HPDE6-E6E7 (cell line): ENCODE measurements around the gene OR5K3.
"Not testable (repeated sequence)": the region's sequence is repeated elsewhere in the genome, so short reads cannot be mapped to it uniquely, and the experiment has no call there.

ENCODE experiments used
- DNase-seq: peaks from one replicate; pipeline ENCODE4 v3.0.0; 2011; ENCODE audit warnings: missing footprints; ENCODE audit errors: extremely low spot score

OR5K3 gene, protein sequence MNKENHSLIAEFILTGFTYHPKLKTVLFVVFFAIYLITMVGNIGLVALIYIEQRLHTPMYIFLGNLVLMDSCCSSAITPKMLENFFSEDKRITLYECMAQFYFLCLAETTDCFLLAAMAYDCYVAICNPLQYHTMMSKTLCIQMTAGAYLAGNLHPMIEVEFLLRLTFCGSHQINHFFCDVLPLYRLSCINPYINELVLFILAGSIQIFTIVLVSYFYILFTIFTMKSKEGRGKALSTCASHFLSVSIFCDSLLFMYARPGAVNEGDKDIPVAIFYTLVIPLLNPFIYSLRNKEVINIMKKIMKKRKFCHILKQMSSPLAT

DNA sequence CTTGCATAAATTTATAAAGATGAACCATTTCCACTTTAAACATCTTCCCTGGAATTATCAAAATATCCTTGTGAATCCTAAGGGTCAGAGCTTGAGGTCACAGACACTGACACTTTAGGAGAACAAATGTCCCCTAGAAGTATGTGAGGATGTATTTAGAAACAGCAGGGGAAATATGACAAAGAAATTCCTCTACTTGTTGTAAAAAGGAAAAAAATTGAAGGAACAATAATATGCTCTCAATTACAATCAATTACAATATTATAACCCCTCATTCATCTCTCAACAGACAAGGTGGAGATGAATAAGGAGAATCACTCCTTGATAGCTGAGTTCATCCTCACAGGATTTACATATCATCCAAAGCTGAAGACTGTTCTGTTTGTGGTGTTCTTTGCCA is at the start of gene OR5K3:
Gene OR5K3, plus strand, starts transcription at position 301 of the 400 bp plus-strand sequence. Its CDS starts 0 bp downstream, at position 301.
- no peak for DNase-seq

DNA sequence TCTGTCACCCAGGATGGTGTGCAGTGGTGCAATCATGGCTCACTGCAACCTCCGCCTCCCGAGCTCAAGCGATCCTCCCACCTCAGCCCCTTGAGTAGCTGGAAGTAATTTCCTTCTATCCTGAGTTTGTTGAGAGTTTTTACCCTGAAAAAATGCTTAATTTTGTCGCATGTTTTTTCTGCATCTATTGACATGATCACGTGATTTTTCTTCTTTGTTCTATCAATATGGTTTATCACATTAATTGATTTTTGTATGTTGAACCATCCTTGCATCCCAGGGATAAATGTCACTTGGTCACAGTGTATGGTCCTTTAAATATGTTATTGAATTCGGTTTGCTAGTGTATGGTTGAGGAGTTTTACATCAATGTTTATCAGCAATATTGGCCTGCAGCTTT is 48.7 kb upstream of the OR5K3 start:
- DNase-seq = no peak

DNA sequence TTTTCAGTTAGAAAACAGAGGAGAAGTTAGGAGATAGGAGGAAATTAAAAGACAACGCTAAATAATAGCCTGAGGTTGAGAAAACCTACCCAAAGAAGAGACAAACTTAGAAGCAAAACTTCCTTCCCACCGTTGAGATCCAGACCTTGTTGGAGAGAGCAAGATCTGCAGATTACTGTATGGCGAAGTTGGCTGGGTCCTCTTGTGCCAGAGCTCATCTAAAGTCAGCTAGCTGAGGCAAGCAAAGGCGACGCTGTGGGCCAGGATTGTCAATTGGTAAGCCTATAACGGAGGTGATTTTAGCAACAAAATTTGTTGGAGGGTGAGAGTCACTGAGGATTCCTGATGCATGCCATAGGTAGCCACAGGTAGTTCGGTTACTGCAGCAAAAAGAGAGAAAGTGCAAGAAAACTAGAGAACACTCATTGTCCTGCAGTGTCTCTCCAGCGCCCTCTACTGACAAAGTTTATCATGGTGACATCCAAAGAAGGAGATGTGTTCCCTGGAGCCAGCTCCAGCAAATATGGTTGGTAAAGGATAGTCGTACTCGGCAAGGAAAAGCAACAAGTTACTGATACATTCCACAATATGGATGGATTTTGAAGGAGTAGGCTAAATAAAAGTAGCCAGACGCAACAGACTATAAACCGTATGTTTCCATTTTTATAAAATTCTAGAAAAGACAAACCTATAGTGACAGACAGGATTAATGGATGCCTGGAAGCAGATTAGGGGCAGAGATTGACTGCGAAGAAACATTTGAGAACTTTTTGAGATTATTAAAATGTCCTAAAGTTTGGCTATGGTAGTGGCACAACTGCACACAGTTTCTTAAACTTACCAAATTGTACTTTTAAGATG is 46.6 kb upstream of the OR5K3 start:
- no peak for DNase-seq

DNA sequence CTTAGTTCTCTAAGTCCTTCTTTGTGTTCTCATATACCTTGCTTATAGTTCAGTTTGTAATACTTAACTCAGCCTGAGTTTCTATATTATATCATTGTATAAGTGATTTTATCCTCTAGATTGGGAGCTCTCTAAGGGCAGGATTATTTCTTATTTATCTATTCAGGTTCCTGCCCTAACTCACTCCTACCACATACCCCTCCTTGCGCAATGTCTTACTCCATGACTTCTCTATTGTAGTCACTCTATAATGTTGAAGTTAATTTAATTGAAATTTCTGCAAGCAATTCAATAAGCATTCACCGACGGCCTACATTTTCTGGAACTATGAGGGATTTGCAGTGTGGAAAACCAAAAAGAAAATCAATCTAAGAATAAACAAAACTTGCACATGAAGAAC is 40.4 kb upstream of the OR5K3 start:
- no peak for DNase-seq

DNA sequence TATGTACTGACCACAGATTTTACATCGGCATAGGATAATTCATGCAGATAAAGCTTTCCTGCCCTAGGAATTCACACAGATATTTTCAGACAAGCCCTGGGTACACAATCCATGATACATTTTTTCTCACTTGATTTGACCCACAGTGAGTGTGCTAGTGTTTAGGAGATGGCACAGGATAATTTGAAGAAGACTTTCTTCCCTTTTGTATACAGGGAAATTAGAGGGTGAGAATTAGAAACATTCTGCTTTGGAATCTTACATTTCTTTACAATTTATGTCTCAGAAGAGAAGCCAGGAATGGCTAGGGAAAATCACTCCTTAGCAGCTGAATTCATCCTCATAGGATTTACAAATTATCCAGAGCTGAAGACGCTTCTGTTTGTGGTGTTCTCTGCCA is 36.9 kb upstream of the OR5K3 start, which contains the start of gene OR5K4:
Gene OR5K4, plus strand, starts transcription at position 301 of the 400 bp plus-strand sequence. Its CDS starts 0 bp downstream, at position 301.
- DNase-seq = no peak

DNA sequence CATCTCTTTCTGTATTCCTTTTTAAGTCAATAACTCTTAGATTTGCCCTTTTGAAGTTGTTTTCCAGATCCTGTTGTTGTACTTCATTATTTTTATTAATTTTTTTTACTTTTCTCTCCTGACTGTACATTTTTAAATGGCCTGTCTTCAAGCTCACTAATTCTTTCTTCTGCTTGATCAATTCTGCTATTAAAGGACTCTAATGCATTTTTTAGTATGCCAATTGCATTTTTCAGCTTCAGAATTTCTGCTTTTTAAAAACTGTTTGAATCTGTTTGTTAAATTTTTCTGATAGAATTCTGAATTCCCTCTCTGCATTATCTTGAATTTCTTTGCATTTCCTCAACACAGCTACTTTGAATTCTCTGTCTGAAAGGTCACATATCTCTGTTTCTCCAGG is 31.2 kb upstream of the OR5K3 start:
- no peak for DNase-seq

DNA sequence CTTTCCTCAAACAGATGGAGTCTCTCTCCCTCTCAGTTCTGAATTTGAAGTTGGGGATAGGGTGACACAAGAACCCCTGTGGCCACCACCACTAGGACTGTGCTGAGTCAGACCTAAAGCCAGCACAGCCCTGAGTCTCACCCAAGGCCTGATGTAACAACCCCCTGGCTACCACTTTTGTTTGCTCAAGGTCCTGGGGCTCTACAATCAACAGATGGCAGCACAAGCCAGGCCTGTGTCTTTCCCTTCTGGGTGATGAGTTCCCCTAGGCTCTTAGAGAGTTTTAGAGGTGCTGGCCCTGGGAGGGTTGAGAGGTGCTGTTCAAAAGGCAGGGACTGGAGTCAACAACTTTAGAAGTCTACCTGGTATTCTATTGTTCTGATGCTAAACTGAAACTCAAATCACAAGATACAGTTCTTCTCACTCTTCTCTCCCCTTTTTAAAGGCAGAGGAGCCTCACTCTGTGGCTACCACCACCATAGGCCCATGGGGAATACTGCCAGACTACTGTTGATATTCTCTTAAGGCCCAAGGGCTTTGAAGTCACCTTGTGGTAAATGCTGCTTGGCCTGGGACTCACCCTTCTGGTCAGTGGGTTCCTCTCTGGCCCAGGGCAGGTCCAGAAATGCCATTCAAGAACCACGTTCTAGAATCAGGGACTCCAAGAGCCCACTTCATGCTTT is 30.3 kb upstream of the OR5K3 start:
- no peak for DNase-seq

DNA sequence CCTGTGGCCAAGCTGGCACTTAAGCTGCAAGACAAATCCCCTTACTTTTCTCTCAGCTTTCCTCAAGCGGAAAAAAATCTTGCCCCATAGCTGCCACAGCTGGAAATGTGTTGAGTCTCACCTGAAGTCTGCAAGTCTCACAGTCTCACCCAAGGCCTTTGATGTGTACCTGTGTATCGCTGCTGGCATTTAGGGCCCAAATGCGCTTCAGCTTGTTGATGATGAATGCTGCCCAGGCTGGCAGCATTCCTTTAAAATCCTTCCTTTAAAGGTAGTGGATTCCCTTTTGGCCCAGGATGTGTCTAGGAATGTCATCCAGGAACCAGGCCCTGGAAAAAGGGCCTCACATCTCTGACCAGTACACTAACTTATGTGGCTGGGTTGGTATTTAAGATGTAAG is 29.8 kb upstream of the OR5K3 start:
- no peak for DNase-seq

DNA sequence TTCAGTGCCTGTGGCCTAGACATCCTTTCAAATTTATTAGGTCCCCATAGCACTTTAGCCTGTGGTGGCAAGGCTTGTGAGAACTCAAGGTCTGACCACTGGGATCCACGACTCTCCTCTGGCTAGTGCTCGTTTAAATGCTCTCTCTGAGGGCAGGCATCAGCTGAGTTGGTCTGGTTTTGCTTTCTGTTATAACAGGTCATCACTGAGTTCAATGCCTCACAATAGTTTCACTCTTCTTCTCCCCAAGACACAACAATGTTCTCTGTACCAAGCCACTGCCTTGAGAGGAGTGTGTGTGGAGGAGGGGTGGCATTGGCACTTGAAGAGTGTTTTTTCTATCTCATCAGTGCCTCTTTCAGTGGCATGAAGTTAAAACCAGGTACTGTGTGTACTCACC is 29.2 kb upstream of the OR5K3 start:
- no peak for DNase-seq

DNA sequence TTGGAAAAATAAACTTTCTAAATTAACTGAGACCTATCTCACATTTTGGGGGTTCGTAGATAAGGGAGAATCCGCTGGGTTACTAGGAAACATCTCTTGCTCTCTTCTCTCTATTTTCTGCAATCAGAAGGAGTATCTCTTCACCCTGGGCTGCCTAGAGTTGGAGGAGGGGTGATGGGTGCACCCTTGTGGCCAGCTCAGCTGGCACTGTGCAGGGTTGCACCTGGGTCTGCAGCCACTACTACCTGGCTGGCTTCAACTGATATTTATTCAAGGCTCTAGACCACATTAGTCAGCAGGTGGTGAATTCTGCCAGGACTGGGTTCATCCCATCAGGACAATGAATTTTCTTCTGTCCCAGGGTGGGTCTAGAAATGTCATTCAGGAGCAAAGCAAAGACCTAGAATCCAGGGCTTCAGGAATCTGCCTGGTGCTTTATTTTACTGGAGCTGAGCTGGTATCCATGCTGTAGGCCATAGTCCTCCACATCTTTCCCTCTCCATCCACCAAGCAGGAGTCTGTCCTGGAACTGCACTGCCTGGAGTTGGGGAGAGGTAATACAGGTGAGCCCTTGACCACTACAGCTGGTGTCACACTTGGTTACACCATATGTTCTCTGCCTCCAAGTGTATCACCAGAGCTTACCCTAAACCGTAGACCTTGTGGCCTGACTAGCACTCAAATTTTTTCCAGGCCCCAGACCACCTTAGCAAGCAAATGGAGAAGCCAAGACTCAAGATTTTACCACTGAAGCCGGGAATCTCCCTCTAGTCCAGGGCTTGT is 22.8 kb upstream of the OR5K3 start:
- DNase-seq = no peak

DNA sequence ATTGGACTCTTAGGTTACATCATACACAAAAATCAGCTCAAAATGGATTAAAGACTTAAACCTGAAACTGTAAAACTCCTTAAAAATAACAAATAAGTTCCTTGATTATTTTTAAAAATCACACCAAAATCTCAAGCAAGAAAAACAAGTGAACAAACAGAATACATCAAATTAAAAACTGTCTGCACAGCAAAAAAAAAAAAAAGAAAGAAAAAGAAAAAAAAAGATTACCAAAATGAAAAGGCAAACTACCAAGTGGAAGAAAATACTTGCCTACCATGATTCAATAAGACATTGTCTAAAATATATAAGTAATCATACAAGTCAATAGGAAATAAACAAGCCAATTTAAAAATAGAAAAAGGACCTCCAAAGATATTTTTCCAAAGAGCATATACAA is 19.3 kb upstream of the OR5K3 start:
- DNase-seq = no peak

DNA sequence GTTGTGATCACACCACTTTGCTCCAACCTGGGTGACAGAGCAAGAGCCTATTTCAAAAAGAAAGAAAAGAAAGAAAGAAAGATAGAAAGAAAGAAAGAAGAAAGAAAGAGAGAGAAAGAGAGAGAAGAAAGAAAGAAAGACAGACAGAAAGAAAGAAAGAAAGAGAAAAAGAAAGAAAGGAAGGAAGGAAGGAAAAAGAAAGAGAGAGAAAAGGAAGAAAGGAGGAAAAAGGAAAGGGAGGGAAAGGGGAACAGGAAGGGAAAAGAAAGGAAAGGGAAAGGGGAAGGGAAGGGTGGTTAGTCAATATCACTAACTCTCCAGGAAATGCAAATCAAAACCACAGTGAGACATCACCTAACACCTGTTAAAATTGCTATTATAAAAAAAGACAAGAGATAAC is 18.6 kb upstream of the OR5K3 start:
- DNase-seq = no peak

DNA sequence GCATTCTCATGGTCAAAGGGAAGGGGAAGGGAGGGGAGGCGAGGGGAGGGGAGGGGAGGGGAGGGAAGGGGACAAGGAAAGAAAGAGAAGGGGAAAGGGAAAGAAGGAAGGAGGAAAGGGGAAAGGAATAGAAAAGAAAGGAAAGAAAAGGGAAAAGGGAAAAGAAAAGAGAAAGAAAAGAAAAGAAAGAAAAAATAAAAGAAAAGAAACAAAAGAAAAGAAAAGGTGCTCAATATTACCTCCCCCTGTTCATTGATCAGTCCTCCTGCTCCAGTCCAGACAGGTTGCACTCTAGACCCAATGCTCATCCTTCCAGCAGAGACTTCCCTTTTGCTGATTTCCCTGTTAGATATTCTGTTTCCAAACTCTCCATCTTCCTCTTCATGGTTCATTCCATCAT is 18.0 kb upstream of the OR5K3 start:
- no peak for DNase-seq

DNA sequence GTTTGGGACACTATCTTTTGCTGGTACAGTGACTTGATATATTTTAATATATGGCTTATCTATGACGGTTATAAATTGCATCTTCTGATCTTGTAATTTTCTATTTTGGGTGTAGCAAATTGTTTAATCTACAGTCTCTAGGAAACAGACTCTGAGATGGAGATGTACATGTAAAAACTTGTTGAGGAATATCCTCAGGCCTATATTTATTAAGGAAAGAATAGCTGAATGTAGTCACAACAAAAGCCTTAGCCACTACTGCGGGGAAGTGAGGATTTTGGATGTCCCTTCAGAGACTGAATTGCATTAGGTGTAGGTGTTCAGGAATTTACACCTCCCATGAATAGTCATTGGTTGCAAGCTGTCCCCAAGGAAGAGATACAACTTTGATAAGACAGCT is 13.8 kb upstream of the OR5K3 start:
- DNase-seq = peak; percentile 9

DNA sequence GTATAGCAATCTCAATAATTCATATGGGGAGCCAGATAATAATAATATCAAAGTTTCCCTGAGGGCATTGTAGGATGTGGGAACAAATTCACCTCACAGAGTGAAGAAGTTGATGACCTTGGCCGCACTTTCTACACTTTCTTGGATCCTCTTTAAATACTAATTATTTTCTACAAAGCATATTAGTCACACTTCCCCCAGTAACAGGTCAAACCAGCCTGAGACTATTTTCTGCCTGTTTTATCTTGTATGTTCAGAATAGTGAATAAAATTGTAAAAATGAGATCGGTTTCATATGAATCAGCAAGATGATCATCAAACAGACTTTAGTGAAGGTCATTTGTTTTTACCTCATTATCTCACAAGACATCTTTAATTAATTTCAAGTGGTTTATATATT is 2.3 kb upstream of the OR5K3 start:
- peak; percentile 51 for DNase-seq

DNA sequence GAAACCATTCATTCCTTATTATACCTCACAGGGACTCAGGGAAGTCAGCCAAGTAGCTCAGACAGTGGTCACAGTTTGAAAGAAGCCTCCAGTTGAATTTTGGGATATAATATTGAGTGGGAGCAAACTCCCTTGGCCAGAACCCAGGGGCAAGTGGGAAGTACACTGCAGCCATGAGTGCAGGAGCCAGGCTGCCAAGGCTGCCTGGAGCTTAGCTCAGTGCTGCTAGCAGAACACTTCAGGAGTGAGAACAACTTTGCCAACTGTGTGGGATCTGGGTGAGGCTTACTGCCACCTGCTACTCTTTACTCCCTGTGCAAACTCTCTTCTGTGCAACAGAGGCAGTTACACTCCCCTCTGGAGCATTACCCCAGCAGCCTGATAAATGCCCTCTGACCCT is 4.6 kb downstream of the OR5K3 start:
- no peak for DNase-seq

DNA sequence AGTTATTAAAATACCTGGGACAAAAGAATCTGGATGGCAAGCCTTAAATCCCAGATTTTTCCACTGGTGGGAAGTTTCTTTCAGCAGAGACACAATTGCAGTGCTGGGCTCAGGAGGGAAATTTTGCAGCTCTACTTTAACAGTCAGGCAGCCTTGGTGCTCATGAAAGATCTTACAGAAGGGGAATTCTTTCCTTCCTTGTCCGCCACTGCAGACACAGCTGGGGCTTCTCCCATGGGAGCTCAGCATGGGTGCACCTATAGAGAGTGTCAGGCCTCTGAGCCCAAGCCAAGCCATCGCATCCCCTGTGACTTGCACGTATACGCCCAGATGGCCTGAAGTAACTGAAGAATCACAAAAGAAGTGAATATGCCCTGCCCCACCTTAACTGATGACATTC is 6.0 kb downstream of the OR5K3 start:
- not testable (repeated sequence) for DNase-seq

DNA sequence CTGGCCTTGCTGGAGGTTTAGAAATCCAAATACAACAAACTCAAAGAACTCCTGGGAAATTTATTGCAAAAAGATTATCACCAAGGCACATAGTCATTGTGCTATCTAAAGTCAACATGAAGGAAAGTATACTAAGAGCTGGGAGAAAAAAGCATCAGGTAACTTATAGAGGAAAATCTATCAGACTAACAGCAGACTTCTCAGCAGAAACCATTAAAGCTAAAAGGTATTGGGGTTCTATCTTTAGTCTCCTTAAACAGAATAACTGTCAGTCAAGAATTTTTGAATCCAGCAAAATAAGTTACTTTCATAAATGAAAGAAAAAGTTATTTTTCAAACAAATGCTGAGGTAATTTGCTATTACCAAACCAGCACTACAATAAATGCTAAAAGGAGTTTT is 8.0 kb downstream of the OR5K3 start:
- DNase-seq = no peak

DNA sequence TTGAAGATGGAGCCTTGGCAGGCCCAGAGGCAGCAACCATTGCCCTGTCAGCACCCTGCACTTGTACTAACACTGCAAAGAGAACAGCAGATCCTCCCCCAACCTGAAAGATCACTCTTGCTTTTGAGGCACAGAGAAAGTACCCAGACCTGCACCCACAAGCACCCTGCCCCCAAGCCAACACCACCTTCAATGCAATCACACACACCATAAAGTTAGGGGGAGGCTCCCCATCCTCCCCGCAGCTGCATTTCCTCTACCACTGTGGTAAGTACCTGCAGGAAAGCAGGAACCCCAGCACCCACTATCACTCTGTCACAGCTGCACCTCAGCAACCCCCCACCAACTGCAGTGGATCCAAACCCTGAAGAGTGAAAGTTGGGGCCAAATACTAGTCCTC is 12.0 kb downstream of the OR5K3 start:
- DNase-seq = no peak

DNA sequence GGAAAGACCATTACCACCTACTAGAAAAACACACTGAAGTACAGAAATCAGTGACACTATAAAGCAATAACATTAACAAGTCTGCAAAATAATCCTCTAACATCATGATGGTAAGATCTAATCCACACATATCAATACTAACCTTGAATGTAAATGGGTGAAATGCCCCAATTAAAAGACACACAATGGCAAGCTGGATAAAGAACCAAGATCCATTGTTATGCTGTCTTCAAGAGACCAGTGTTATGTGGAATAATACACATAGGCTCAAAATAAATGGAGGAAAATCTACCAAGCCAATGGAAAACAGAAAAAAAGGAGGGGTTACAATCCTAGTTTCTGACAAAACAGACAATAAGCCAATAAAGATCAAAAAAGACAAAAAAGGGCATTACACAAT is 13.5 kb downstream of the OR5K3 start:
- no peak for DNase-seq

DNA sequence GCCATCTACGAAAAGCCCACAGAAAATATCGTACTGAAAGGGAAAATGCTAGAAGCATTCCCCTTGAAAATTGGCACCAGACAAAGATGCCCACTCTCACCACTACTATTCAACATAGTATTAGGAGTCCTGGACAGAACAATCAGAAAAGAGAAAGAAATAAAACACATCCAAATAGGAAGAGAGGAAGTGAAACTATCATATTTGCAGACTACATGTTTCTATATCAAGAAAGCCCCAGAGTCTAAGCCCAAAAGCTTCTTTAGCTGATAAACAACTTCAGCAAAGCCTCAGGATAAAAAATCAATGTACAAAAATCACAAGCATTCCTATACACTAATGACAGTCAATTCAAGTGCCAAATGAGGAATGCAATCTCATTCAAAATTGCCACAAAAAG is 15.6 kb downstream of the OR5K3 start:
- no peak for DNase-seq

DNA sequence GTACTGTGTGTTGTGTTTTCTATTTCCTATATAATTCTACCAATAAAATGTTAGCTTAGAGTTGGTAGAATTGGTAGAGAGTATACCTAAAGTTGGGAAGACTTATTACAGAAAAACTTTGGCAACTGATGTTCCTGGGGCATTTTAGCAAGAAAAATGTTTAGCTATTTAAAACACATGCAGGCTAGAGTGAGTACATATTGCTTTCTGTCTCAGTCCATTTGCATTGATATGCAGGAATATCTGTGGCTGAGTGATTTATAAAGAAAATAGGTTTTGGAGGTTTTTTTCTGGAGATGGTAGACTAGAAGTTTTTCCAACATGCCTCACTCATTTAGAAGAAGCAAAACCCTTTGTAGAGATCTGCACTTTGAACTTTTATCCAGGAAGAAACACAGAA is 42.1 kb downstream of the OR5K3 start:
- no peak for DNase-seq
